Glutamatergic neuron (in vitro differentiated cells): ENCODE measurements around the gene PSG1. TPM values are rescaled to one million over a fixed set of nuclear protein-coding genes. Genes with fewer than 3 reads are reported as not detected.
"Not testable (repeated sequence)": the region's sequence is repeated elsewhere in the genome, so short reads cannot be mapped to it uniquely, and the experiment has no call there.

Experiments
- DNase-seq: peaks from one replicate; pipeline ENCODE4 v3.0.0; 2022
- H3K27ac Mint-ChIP-seq: one replicate; pipeline ENCODE4 v1.8.0; 2020; ENCODE audit warnings: mild to moderate bottlenecking, mixed read lengths, inconsistent platforms; ENCODE audit not compliant: unreplicated experiment
- H3K27me3 Mint-ChIP-seq: one replicate; pipeline ENCODE4 v1.8.0; 2020; ENCODE audit warnings: mild to moderate bottlenecking, moderate library complexity, mixed read lengths, inconsistent platforms; ENCODE audit not compliant: unreplicated experiment
- H3K36me3 Mint-ChIP-seq: one replicate; pipeline ENCODE4 v1.8.0; 2020; ENCODE audit warnings: mild to moderate bottlenecking, mixed read lengths, inconsistent platforms; ENCODE audit not compliant: unreplicated experiment
- H3K4me1 Mint-ChIP-seq: one replicate; pipeline ENCODE4 v1.8.0; 2020; ENCODE audit warnings: mild to moderate bottlenecking, low read depth, mixed read lengths, inconsistent platforms; ENCODE audit not compliant: unreplicated experiment
- H3K4me3 Mint-ChIP-seq: one replicate; pipeline ENCODE4 v1.8.0; 2020; ENCODE audit warnings: mild to moderate bottlenecking, mixed read lengths, inconsistent platforms; ENCODE audit not compliant: unreplicated experiment
- H3K9me3 Mint-ChIP-seq: one replicate; pipeline ENCODE4 v1.8.0; 2020; ENCODE audit warnings: mild to moderate bottlenecking, moderate library complexity, mixed read lengths, inconsistent platforms; ENCODE audit not compliant: unreplicated experiment
- long read RNA-seq: library from polyadenylated mRNA; unstranded; transcript quantifications from one replicate; pipeline ENCODE4 v2.0.0, GENCODE V29; 2020; ENCODE audit not compliant: unreplicated experiment
- total RNA-seq: library from RNA; stranded (reverse); fragmentation: NEBNext Ultra II Directional; extraction: Animal tissue kit (Norgen Biotek cat#: 25700); gene quantifications from one replicate; pipeline ENCODE4 v1.2.1, GENCODE V29; 2021; ENCODE audit not compliant: unreplicated experiment
- TF ChIP-seq, protein P1 (sequence below): fragments of 200-600 bp; sonication (generic); IDR thresholded peaks from one replicate; pipeline ENCODE4 v1.5.0; 2021; ENCODE audit not compliant: partially characterized antibody, unreplicated experiment

The PSG1 gene
- total RNA-seq: not detected
- long read RNA-seq: 0 reads

DNA sequence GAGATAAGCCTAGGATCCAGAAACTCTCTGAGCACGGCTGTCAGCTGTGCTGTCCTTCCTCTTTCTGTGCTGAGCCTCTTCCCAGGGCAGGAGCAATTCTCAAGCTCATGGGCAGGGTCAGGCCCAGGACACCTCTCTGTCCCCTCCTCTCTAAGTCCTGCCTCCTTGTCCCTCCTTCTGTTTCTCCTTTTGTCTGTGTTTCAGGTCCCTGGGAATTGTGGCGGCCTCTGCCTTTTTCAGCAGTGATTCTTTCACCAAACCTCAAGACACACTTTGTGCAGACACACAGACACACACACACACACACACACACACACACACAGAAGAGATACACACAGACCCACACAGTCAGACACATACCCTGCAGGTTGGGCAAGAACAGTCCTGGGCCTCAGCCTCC is at the start of gene PSG1:
TSS of gene PSG1 (minus strand) at position 101 of the 400 bp plus-strand sequence. CDS start 132 bp downstream, outside the sequence.
- H3K27me3 Mint-ChIP-seq: peaks cover 9% of the 10 kb centered on the region
- no peak within 1 kb of the TSS for H3K27ac Mint-ChIP-seq
- H3K9me3 Mint-ChIP-seq: peaks cover 4% of the 10 kb centered on the region
- no peak within 1 kb of the TSS for H3K4me3 Mint-ChIP-seq
- H3K36me3 Mint-ChIP-seq: no peaks in the 10 kb centered on the region
- TF ChIP-seq, protein P1, sequence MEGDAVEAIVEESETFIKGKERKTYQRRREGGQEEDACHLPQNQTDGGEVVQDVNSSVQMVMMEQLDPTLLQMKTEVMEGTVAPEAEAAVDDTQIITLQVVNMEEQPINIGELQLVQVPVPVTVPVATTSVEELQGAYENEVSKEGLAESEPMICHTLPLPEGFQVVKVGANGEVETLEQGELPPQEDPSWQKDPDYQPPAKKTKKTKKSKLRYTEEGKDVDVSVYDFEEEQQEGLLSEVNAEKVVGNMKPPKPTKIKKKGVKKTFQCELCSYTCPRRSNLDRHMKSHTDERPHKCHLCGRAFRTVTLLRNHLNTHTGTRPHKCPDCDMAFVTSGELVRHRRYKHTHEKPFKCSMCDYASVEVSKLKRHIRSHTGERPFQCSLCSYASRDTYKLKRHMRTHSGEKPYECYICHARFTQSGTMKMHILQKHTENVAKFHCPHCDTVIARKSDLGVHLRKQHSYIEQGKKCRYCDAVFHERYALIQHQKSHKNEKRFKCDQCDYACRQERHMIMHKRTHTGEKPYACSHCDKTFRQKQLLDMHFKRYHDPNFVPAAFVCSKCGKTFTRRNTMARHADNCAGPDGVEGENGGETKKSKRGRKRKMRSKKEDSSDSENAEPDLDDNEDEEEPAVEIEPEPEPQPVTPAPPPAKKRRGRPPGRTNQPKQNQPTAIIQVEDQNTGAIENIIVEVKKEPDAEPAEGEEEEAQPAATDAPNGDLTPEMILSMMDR: no peak
- no peaks in the 10 kb centered on the region for H3K4me1 Mint-ChIP-seq
- DNase-seq: no peak

GRCh38 chr19:42928896-42929295 is 49.4 kb upstream of the PSG1 start:
- Mint-ChIP-seq H3K9me3 (no peaks in the 10 kb centered on the region), H3K4me3 (no peak overlapping the region)
- TF ChIP-seq, protein P1: no peak

DNA sequence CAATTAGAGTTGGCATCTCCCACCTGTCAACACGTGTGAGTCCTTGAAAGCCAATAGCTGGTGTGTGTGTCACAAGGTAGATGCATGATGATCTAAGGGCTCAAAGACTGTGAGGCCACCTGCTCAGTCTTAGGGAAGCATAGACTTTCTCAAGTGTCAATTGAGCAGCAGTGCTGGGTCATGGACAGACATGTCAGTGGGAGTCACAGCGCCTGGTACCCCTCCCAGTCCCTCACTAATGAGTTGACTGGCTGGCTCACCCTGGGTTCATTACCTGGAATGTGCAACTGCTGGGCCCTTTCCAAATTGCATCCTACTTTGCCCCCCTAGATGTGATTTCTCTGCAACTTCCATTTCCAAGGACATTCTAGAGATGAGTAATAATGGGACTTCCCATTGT is 47.3 kb upstream of the PSG1 start:
- no peaks in the 10 kb centered on the region for H3K4me1 Mint-ChIP-seq
- H3K4me3 Mint-ChIP-seq: no peak overlapping the region
- no peaks in the 10 kb centered on the region for H3K9me3 Mint-ChIP-seq
- no peak for DNase-seq
- H3K27ac Mint-ChIP-seq: no peak overlapping the region
- H3K36me3 Mint-ChIP-seq: no peaks in the 10 kb centered on the region
- TF ChIP-seq, protein P1: no peak
- H3K27me3 Mint-ChIP-seq: peaks cover 5% of the 10 kb centered on the region

More at GRCh38 chr19:42928896-42929295, 49.4 kb upstream of the PSG1 start:
- Mint-ChIP-seq H3K4me1 (no peaks in the 10 kb centered on the region), H3K36me3 (no peaks in the 10 kb centered on the region), H3K27ac (no peak overlapping the region), H3K27me3 (peaks cover 5% of the 10 kb centered on the region)
- no peak for DNase-seq

DNA sequence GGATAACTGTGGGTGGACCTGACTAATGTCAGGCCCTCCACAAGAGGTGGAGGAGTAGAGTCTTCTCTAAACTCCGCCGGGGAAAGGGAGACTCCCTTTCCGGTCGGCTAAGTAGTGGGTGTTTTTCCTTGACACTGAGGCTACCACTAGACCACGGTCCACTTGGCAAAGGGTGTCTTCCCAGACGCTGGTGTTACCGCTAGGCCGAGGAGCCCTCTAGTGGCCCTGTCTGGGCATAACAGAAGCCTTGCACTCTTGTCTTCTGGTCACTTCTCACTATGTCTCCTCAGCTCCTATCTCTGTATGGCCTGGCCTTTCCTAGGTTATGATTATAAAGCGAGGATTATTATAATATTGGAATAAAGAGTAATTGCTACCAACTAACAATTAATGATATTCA is 43.6 kb upstream of the PSG1 start:
- H3K36me3 Mint-ChIP-seq, H3K27ac Mint-ChIP-seq, H3K4me3 Mint-ChIP-seq, H3K9me3 Mint-ChIP-seq, H3K4me1 Mint-ChIP-seq, H3K27me3 Mint-ChIP-seq: not testable (repeated sequence)
- DNase-seq: peak; percentile 69
- TF ChIP-seq, protein P1: peak; percentile 51

DNA sequence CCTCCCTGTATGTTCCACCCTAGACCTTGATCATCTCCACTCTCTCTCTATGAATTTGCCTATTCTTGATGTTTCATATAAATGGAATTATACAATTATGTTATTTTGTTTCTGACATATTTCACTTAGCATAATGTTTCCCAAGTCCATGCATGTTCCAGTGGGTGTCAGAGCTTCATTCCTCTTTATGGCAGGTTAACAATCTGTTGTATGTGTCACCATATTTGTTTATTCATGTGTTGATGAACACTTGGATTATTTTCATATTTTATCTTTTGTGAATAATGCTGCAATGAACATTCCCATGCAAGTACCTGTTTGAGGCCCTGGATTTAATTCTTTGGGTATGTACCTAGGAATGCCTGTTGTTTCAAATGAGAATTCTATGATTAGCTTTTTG is 41.5 kb upstream of the PSG1 start:
- DNase-seq, H3K4me3 Mint-ChIP-seq, H3K27me3 Mint-ChIP-seq: not testable (repeated sequence)

DNA sequence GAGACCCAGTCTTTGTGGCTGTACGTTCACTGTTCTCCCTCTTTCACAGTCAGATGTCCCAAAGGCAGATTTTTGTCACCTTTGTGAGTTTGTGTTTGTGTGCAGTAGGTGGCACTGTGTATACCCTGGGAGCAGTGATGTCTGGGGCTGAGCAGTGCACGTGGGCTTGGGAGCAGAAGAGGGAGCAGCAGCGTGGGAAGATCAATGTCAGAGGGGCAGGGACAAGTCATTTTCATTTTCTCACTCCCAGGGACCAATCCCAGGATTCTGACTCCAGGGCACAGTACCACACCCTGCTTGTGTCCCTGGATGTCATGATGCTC is 40.2 kb upstream of the PSG1 start:
- no peak overlapping the region for H3K27ac Mint-ChIP-seq

More for the DNA sequence above, 41.5 kb upstream of the PSG1 start:
- H3K4me1 Mint-ChIP-seq, H3K36me3 Mint-ChIP-seq, H3K9me3 Mint-ChIP-seq, H3K27ac Mint-ChIP-seq: not testable (repeated sequence)

More for the DNA sequence above, 40.2 kb upstream of the PSG1 start:
- H3K27me3 Mint-ChIP-seq: peaks cover 1% of the 10 kb centered on the region
- H3K36me3 Mint-ChIP-seq: no peaks in the 10 kb centered on the region
- no peak overlapping the region for H3K4me3 Mint-ChIP-seq
- DNase-seq: no peak
- TF ChIP-seq, protein P1: no peak
- no peaks in the 10 kb centered on the region for H3K4me1 Mint-ChIP-seq
- peaks cover 3% of the 10 kb centered on the region for H3K9me3 Mint-ChIP-seq
